Nephron (organoid): ENCODE measurements around the gene PRMT7.

Experiments
- H3K27ac Mint-ChIP-seq, 3 experiments: 2 replicates each; pipeline ENCODE4 v1.8.0; 2020; ENCODE audit warnings: mixed read lengths in 3 of 3, mild to moderate bottlenecking in 2 of 3, moderate library complexity in 1 of 3
- H3K27me3 Mint-ChIP-seq: 2 replicates; pipeline ENCODE4 v1.8.0; 2021; ENCODE audit warnings: low read depth, mild to moderate bottlenecking, moderate library complexity, mixed read lengths
- H3K36me3 Mint-ChIP-seq: 2 replicates; pipeline ENCODE4 v1.8.0; 2020; ENCODE audit warnings: low read depth, mixed read lengths
- H3K4me1 Mint-ChIP-seq: 2 replicates; pipeline ENCODE4 v1.8.0; 2020; ENCODE audit warnings: mixed read lengths
- H3K4me3 Mint-ChIP-seq, 3 experiments: 2 replicates each; pipeline ENCODE4 v1.8.0; 2020; ENCODE audit warnings: mild to moderate bottlenecking in 3 of 3, mixed read lengths in 3 of 3, moderate library complexity in 2 of 3
- H3K9me3 Mint-ChIP-seq: 2 replicates; pipeline ENCODE4 v1.8.0; 2020; ENCODE audit warnings: mixed read lengths
- TF ChIP-seq, protein P1 (sequence below), 3 experiments: fragments of 200-600 bp; sonication (generic); IDR thresholded peaks; one replicate each; pipeline ENCODE4 v1.5.0; 2021; ENCODE audit warnings: antibody characterized with exemption in 3 of 3; ENCODE audit not compliant: unreplicated experiment in 3 of 3

Gene PRMT7

DNA sequence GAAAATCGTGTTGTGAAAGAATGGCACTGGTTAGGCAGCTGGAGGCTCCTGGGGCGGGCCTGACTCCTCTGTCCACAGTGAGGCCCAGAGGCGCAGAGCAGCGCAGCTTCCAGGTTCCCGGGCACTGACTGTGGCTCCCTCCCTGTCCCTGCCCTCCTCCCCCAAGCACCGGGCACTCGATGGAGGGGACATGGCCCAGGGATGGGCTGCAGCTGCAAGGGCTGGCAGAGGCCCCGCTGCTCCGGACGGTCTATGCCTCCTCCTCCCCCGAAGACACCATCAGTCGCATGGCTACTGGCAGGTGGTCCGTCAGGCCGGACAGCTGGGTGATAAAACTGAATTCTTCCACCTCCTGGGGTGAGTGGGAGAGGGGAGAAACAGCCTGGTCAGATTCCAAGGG is 50.1 kb downstream of the PRMT7 start:
- TF ChIP-seq, protein P1, sequence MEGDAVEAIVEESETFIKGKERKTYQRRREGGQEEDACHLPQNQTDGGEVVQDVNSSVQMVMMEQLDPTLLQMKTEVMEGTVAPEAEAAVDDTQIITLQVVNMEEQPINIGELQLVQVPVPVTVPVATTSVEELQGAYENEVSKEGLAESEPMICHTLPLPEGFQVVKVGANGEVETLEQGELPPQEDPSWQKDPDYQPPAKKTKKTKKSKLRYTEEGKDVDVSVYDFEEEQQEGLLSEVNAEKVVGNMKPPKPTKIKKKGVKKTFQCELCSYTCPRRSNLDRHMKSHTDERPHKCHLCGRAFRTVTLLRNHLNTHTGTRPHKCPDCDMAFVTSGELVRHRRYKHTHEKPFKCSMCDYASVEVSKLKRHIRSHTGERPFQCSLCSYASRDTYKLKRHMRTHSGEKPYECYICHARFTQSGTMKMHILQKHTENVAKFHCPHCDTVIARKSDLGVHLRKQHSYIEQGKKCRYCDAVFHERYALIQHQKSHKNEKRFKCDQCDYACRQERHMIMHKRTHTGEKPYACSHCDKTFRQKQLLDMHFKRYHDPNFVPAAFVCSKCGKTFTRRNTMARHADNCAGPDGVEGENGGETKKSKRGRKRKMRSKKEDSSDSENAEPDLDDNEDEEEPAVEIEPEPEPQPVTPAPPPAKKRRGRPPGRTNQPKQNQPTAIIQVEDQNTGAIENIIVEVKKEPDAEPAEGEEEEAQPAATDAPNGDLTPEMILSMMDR (IDR thresholded peaks at IDR 0.05; ENCODE audit: unreplicated experiment in 3 of 3): no peak
- H3K36me3 Mint-ChIP-seq: peaks cover 4% of the 10 kb centered on the region
- H3K4me3 Mint-ChIP-seq: no peak overlapping the region
- H3K9me3 Mint-ChIP-seq: no peaks in the 10 kb centered on the region
- H3K27ac Mint-ChIP-seq: no peak overlapping the region
- H3K27me3 Mint-ChIP-seq: peaks cover 9% of the 10 kb centered on the region
- peaks cover 23% of the 10 kb centered on the region for H3K4me1 Mint-ChIP-seq

GRCh38 chr16:68361485-68361884 is 50.7 kb downstream of the PRMT7 start:
- no peak overlapping the region for H3K27ac Mint-ChIP-seq
- H3K4me3 Mint-ChIP-seq: no peak overlapping the region
- peaks cover 23% of the 10 kb centered on the region for H3K4me1 Mint-ChIP-seq
- TF ChIP-seq, protein P1 (IDR thresholded peaks at IDR 0.05; ENCODE audit: unreplicated experiment in 3 of 3): no peak
- H3K9me3 Mint-ChIP-seq: no peaks in the 10 kb centered on the region
- H3K27me3 Mint-ChIP-seq: peaks cover 9% of the 10 kb centered on the region
- peaks cover 4% of the 10 kb centered on the region for H3K36me3 Mint-ChIP-seq

GRCh38 chr16:68362262-68362913 is 51.6 kb downstream of the PRMT7 start:
- Mint-ChIP-seq H3K9me3 (no peaks in the 10 kb centered on the region), H3K36me3 (peaks cover 4% of the 10 kb centered on the region), H3K4me1 (peaks cover 23% of the 10 kb centered on the region), H3K4me3 (no peak overlapping the region), H3K27ac (no peak overlapping the region), H3K27me3 (peaks cover 9% of the 10 kb centered on the region)
- TF ChIP-seq, protein P1 (IDR thresholded peaks at IDR 0.05; ENCODE audit: unreplicated experiment in 3 of 3): no peak

DNA sequence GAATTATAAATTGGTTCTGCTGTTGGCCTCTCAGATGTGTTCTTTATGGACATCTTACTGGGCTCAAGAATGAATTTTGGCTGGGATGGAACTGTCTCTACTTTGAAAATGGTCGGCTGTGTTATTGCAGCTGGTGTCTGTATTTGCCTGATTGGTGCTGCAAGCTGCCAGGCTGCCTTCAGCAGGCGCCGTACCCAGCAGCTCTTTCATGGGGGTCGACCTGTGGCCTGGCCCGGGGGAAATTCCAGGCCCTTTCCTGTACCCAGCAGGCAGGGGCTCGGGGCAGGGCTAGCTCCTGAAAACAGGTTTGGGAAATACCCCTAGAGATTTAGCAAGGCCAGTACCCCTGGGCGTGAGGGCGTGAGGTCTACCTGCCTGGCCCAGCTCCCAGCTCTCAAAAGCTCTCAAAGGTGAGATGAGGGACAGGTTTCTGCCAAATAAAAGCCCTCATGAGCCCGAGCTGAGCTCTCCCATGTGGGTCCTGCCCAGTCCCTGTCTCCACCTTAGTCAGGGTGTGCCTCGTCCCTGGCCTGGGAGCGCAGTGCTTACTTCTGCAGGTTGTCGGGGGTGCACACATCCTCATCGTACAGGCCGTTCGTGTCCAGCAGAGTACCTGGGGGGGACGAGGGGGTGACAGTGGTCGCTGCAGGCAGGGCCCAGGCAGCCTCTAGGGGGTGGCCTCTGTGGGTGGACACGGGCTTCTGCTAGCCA is 52.3 kb downstream of the PRMT7 start:
- Mint-ChIP-seq H3K36me3 (peaks cover 3% of the 10 kb centered on the region), H3K4me1 (peaks cover 23% of the 10 kb centered on the region), H3K27ac (no peak overlapping the region), H3K4me3 (no peak overlapping the region), H3K9me3 (no peaks in the 10 kb centered on the region), H3K27me3 (peaks cover 9% of the 10 kb centered on the region)
- TF ChIP-seq, protein P1 (IDR thresholded peaks at IDR 0.05; ENCODE audit: unreplicated experiment in 3 of 3): no peak

DNA sequence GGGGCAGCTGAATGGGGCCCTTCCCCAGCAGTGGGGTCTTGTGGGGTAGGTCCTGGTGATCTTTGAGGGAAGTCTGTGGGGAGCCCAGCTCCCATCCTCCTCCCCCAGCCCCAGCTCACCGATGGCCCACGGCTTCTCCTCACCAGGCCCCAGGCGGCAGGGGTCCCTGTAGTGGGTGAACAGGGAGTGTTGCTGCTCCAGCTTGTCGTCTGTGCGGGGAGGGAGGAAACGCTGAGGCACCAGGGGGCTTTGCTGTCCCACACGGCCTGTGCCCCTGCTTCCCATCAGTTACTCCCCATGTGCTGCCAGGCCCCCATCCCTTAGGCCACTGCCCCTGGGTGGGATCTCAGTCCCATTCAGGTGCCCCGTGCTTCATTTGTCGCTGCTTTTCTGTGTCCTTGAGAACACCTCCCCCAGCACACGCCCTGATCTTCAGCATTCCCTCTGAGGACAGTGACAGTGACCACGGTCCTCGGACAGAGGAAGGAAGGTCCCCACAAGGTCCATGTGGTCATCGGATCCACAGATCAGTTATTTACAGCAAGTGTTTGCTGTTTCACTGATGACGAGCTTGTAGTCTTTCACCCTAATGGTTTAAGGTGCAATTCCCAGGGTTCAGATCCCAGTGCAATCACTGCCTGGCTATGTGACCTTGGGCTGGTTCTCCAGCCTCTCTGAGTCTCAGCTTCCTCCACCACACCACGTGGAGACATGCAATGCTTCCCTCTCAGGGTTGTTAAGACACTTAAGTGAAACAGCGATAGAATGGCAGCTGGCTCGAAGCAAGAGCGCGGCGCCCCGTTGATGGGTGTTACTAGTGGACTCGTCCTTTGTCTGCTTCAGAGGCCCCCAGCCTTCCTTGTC is 53.1 kb downstream of the PRMT7 start:
- no peak overlapping the region for H3K4me3 Mint-ChIP-seq
- peaks cover 9% of the 10 kb centered on the region for H3K27me3 Mint-ChIP-seq
- peaks cover 23% of the 10 kb centered on the region for H3K4me1 Mint-ChIP-seq
- TF ChIP-seq, protein P1 (IDR thresholded peaks at IDR 0.05; ENCODE audit: unreplicated experiment in 3 of 3): no peak
- no peaks in the 10 kb centered on the region for H3K36me3 Mint-ChIP-seq
- no peaks in the 10 kb centered on the region for H3K9me3 Mint-ChIP-seq
- peak overlapping the region; percentile 17 to 49 (median 37) for H3K27ac Mint-ChIP-seq
